Posterior cingulate gyrus (tissue), 11 donors: ENCODE data around the gene ZC3H10.
A peak's percentile ranks its signal among the peaks of the same experiment; 100 is the strongest.
"Not testable (repeated sequence)": the region's sequence is repeated elsewhere in the genome, so short reads cannot be mapped to it uniquely, and the experiment has no call there.

Experiments
- DNase-seq, 10 donors: peaks; one replicate each; pipeline versions ENCODE4 v3.0.0 to v3.0.0-alpha.2; 2020 to 2021; ENCODE audit warnings: mixed read lengths in 3 of 10
- intact Hi-C: fragments of 100-400 bp; cut with DNase I; formaldehyde crosslinking; loops from one replicate; pipeline ENCODE4 v1.15.1; 2023

ZC3H10 gene

GRCh38 chr12:56146492-56147460 is 28.7 kb downstream of the ZC3H10 start:
- intact Hi-C loops: no loop called here
- DNase-seq: no peak

GRCh38 chr12:56150563-56150962 is 32.5 kb downstream of the ZC3H10 start:
- no peak for DNase-seq
- intact Hi-C loops: loop anchor here (5.0 kb wide), 1 partner anchor 33 kb away; the partner anchor contains the start of genes RPL41 and ZC3H10

GRCh38 chr12:56151672-56152131 is 33.6 kb downstream of the ZC3H10 start:
- intact Hi-C loops: loop anchor here (5.0 kb wide), 1 partner anchor 34 kb away; the partner anchor contains the start of genes RPL41 and ZC3H10
- peak in 4 of 10 donors; percentile 25 to 89 (median 64) for DNase-seq

GRCh38 chr12:56152132-56152755 is 34.2 kb downstream of the ZC3H10 start, which contains the start of gene MYL6B:
Gene MYL6B (plus strand): TSS chr12:56152587. CDS start chr12:56153919, 1,332 bp downstream.
- intact Hi-C loops: loop anchor here (5.0 kb wide), 1 partner anchor 35 kb away; the partner anchor contains the start of genes RPL41 and ZC3H10
- DNase-seq: peak; percentile 89 to 99 (median 94)

- DNase-seq: peak in 1 of 10 donors; percentile 60
Measured at GRCh38 chr12:56152756-56153677, 35.0 kb downstream of the ZC3H10 start.

GRCh38 chr12:56153678-56154065 is 35.6 kb downstream of the ZC3H10 start:
- intact Hi-C loops: loop anchor here (5.0 kb wide), 1 partner anchor 36 kb away; the partner anchor contains the start of genes RPL41 and ZC3H10
- peak in 1 of 10 donors; percentile 59 for DNase-seq

More at GRCh38 chr12:56152756-56153677, 35.0 kb downstream of the ZC3H10 start:
- intact Hi-C loops: loop anchor here (5.0 kb wide), 1 partner anchor 36 kb away; the partner anchor contains the start of genes RPL41 and ZC3H10

GRCh38 chr12:56154246-56154771 is 36.2 kb downstream of the ZC3H10 start:
- intact Hi-C loops: loop anchor here (5.0 kb wide), 1 partner anchor 37 kb away; the partner anchor contains the start of genes RPL41 and ZC3H10
- DNase-seq: peak in 1 of 10 donors; percentile 17

GRCh38 chr12:56154818-56155217 is 36.8 kb downstream of the ZC3H10 start:
- intact Hi-C loops: loop anchor here (5.0 kb wide), 1 partner anchor 38 kb away; the partner anchor contains the start of genes RPL41 and ZC3H10
- DNase-seq: peak in 1 of 10 donors; percentile 24

GRCh38 chr12:56155256-56155845 is 37.3 kb downstream of the ZC3H10 start:
- intact Hi-C loops: no loop called here
- peak in 1 of 10 donors; percentile 20 for DNase-seq

- intact Hi-C loops, DNase-seq: not testable (repeated sequence)
Measured at GRCh38 chr12:56156464-56157200, 38.6 kb downstream of the ZC3H10 start.

- intact Hi-C loops: loop anchor here (2.0 kb wide), 1 partner anchor 31 kb away; no protein-coding TSS in a partner anchor
- DNase-seq: peak in 8 of 10 donors; percentile 29 to 92 (median 48)
Measured at GRCh38 chr12:56157201-56158028, 39.3 kb downstream of the ZC3H10 start.

- DNase-seq: peak; percentile 93 to 99 (median 96)
- intact Hi-C loops: loop anchor here (2.0 kb wide), 1 partner anchor 31 kb away; no protein-coding TSS in a partner anchor
Measured at GRCh38 chr12:56158029-56158925, 40.2 kb downstream of the ZC3H10 start, which contains the start of gene MYL6. Gene MYL6 (plus strand): TSS chr12:56158359. CDS start chr12:56158402, 43 bp downstream.

GRCh38 chr12:56158926-56159461 is 40.9 kb downstream of the ZC3H10 start:
- intact Hi-C loops: loop anchor here (2.0 kb wide), 1 partner anchor 32 kb away; no protein-coding TSS in a partner anchor
- DNase-seq: peak in 6 of 10 donors; percentile 38 to 91 (median 62)

GRCh38 chr12:56159482-56160192 is 41.6 kb downstream of the ZC3H10 start:
- intact Hi-C loops: loop anchor here (2.0 kb wide), 1 partner anchor 33 kb away; no protein-coding TSS in a partner anchor
- no peak for DNase-seq
